Measurements from ENCODE around the gene TMLHE.

DNA sequence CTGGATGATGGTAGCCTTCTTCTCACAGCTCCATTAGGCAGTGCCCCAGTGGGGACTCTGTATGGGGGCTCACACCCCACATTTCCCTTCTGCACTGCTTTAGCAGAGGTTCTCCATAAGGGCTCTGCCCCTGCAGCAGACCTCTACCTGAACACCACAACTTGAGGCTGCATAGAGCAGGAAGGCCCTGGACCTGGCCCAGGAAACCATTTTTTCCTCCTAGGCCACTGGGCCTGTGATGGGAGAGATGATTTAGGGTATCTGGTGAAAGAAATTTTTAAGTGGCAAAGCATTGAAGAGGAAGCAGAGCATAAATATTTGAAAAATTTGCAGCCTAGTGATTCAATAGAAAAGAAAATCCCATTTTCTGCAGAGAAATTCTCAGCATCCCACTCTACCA lies 171.7 kb downstream of the TMLHE start:
- no peak for TF ChIP-seq POLR2A (IDR thresholded peaks at IDR 0.05)
- TF ChIP-seq, protein P1, sequence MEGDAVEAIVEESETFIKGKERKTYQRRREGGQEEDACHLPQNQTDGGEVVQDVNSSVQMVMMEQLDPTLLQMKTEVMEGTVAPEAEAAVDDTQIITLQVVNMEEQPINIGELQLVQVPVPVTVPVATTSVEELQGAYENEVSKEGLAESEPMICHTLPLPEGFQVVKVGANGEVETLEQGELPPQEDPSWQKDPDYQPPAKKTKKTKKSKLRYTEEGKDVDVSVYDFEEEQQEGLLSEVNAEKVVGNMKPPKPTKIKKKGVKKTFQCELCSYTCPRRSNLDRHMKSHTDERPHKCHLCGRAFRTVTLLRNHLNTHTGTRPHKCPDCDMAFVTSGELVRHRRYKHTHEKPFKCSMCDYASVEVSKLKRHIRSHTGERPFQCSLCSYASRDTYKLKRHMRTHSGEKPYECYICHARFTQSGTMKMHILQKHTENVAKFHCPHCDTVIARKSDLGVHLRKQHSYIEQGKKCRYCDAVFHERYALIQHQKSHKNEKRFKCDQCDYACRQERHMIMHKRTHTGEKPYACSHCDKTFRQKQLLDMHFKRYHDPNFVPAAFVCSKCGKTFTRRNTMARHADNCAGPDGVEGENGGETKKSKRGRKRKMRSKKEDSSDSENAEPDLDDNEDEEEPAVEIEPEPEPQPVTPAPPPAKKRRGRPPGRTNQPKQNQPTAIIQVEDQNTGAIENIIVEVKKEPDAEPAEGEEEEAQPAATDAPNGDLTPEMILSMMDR (IDR thresholded peaks at IDR 0.05): no peak
